Measurements from ENCODE around the gene FTCD.
"Not testable (repeated sequence)": the region's sequence is repeated elsewhere in the genome, so short reads cannot be mapped to it uniquely, and the experiment has no call there.

The FTCD gene

DNA sequence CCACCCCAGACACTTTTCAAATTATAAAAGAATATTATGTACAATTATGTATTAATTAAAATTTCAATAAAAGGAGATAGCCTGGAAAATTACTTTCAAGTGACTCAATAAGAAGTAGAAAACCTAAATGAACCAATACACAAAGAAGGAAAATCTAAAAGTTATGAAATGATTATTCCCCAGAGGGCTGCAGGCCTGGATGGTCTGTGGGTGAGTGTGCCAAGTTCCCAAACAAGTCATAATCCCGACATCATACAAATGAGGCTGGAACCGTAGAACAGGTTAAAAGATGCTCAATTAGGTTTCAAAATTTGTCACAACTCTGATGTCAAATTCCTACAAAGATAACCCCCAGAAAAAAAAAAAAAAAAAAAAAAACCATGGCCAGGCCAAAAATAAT, 16.2 kb upstream of the FTCD start:
- no peak for DNase-seq

GRCh38 chr21:46170436-46171193, 15.2 kb upstream of the FTCD start:
- not testable (repeated sequence) for DNase-seq

DNA sequence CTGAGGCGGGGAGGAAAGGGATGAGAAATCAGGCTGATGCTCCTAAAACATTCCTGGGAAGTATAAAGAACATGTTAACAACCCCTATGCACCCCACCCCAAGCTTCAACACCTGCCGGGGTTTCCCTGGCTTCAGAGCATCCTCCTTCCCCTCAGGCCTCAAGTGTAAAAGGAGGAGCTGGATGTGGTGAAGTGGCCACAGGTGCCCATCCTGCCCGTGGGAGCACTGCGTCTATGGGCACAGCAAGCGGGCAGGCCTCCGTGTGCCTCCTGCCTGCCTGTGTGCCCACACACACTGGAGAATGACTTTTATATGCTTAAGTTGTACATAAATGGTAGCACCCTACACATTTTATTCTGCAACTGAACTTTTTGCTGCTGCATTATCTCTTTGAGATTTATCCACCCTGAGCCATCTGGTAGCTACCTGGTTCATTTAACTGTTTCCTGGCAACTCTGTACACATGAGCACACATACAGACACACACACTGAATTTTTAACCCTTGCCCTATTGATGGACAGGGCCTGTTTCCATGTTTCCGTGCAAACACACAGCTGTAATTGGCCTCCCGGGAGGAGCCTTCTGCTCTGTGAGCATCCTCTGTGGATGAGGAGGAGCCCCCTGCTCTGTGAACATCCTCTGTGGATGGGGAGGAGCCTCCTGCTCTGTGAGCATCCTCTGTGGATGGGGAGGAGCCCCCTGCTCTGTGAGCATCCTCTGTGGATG, 13.4 kb upstream of the FTCD start:
- DNase-seq, result no peak

- DNase-seq, result no peak
Observed at GRCh38 chr21:46168238-46168637, 12.9 kb upstream of the FTCD start.

GRCh38 chr21:46165098-46165497, 9.7 kb upstream of the FTCD start:
- DNase-seq, result no peak

DNA sequence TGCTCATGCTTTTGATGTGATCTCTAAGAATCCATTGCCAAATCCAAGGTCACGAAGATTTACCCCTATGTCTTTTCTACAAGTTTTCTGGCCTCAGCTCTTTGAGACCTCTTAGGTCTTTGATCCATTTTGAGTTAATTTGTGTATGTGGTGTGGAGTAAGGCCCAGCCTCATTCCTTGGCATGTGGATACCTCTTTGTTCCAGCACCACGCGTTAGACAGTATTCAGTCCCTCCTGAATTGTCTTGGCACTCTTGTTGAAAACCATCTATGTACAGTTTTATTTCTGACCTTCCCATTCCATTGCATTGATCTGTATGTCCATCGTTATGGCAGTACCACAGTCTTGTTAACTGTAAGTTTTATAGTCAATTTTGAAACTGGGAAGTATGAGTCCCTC, 8.0 kb upstream of the FTCD start:
- no peak for DNase-seq

DNA sequence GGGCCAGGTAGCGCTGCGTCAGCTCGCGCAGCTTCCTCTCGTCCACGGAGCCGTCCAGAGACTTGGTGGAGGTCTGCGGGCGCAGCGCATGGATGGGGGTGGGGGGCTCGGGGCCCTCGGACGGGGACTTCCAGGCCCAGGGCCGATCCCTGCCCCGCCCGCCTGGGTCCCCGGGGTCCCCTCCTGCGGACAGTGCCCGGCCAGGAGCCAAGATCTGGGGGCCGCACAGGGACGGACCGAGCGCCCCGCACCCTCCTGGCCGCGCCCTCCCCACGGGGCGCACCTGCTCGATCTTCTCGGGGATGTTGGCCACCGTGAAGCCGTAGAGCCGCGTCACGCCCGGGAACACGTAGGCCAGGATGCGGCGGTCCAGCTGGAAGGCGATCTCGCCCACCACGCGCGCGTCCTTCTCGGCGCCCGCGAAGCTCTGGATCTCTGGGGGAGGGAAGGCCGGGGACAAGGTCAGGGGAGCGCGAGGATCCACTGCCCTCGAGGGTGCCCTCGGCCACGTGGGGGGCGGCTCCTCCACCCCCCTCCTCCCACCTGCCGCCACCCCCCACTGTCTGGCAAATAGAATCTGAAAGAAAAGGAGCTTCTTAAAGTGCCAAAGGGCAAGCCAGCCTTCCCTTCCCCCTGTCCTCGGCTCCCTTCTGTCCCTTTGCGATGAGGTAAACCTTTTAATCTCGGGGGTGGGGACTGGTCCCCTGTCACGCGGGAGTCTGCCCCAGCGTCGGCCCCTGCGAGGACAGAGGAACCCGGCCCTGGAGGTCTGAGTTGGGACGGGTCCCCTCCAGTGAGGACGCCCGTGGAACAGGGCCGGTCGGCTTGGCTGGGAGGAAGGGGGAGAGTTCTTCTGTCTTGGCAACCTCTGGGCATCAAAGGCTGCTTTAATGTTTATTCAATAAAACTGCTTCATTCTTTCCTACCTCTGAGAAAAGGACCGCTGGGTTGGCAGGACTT, 6.5 kb upstream of the FTCD start:
- no peak for DNase-seq

DNA sequence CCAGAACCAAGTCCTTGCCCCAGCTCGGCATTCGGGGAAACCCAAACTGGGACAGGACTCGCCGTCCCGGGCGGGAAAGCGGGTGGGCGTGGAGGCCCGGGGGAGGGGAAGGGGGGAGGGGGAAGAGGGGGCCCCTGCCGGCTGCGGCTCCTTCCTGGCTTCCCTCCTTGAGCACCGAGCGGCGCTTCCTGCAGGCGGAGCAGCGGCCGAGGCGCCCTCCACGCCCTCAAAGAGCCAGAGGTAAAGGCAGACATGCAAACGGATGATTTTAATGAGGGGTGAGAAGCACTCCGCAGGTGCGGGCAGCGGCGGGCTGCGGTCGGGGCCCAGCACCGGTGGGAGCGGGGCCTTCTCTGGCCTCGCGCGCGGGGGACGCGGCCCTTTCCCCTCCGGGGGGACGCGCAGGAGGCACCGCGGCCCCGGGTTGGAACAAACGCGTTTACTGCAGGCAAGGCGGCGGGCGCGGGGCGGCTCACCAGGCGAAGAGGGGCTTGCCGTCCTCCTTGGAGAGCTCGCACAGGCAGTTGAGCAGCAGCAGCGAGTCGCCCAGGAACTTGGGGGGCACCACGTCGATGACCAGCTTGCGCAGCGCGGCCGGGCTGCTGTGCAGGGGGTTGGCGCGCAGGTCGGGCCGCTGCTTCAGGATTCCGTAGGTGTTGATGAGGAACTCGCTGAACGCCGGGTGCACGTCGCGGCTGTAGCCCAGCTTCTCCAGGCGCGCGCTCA, 5.7 kb upstream of the FTCD start:
- no peak for DNase-seq

DNA sequence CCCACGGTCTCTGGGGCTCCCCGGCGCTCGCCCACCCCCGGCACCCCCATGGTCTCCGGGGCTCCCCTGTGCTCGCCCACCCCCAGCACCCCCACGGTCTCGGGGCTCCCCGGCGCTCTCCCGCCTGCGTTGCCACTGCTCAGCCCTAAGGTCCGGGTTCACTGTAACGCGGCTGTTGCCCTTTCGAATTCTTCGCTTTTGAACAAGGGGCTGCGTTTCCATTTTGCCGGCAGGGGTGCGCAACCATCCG, 5.2 kb upstream of the FTCD start:
- DNase-seq, result no peak

GRCh38 chr21:46159841-46160656, 4.7 kb upstream of the FTCD start:
- DNase-seq, result no peak

DNA sequence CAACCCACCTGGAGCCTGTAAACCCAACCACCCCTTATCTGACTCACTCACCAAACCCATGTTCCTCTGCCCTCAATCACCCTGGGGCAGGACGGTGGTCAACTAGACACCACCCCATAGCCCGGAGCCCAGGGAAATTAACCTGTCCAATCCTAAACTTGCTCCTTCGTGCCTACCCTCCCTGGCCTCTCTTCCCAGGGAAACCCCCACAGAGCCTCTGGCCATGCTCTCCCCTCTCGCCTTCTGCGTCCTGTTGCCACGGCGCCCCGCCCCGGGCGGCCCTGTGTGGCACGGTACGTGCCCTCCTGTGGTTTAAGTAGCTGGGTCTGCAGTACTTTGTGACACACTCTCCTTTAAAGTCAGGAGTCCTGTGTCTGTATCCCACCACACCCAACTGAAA, 4.0 kb upstream of the FTCD start:
- no peak for DNase-seq

- DNase-seq, result no peak
Observed at GRCh38 chr21:46158666-46159300, 3.4 kb upstream of the FTCD start.

- no peak for DNase-seq
Observed at GRCh38 chr21:46157987-46158451, 2.6 kb upstream of the FTCD start.

DNA sequence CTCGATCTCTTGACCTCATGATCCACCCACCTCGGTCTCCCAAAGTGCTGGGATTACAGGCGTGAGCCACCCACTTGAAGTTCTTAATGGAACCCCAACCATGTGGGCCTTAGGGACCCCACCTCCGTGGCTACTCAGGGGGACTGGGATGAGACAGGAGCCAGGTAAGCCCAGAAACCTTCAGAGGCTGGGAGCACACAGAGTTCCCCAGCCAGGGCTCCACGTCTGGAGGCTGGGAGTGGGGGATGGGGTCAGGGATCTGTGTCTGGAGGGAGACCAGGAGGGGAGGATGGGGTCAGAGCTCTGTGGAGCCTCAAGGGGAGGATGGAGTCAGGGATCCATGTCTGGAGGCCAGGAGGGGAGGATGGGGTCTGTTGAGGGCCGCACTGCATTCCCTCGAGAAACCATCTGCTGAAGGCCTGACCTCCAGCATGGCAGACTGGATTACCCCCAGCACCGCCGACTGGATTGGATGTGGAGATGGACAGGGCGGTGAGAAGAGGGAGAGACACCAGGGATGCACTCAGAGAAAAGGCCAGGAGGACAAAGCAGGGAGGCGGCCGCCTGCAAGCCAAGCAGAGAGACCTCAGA, 2.1 kb upstream of the FTCD start:
- DNase-seq, result no peak

GRCh38 chr21:46156678-46157077, 1.3 kb upstream of the FTCD start:
- DNase-seq, result no peak

DNA sequence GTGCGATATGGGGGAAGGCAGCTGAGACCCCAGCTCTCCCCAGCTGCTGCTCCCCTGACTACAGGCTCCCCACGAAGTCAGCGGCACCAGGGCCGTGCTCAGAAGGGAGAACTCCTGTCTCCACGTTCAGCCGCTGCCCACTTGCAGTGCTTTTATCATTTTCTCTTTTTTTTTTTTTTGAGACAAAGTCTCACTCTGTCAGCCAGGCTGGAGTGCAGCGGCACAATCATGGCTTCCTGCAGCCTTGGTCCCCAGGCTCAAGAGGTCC, 933 bp upstream of the FTCD start:
- no peak for DNase-seq

GRCh38 chr21:46154955-46155513, 345 bp downstream of the FTCD start:
- DNase-seq, result no peak

- no peak for DNase-seq
Observed at GRCh38 chr21:46154155-46154954, 1.0 kb downstream of the FTCD start.

- DNase-seq, result no peak
Observed at GRCh38 chr21:46153247-46154154, 1.9 kb downstream of the FTCD start.
